ENCODE data around the gene CT45A5.
"Not testable (repeated sequence)": the region's sequence is repeated elsewhere in the genome, so short reads cannot be mapped to it uniquely, and the experiment has no call there.

The CT45A5 gene, protein sequence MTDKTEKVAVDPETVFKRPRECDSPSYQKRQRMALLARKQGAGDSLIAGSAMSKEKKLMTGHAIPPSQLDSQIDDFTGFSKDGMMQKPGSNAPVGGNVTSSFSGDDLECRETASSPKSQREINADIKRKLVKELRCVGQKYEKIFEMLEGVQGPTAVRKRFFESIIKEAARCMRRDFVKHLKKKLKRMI

DNA sequence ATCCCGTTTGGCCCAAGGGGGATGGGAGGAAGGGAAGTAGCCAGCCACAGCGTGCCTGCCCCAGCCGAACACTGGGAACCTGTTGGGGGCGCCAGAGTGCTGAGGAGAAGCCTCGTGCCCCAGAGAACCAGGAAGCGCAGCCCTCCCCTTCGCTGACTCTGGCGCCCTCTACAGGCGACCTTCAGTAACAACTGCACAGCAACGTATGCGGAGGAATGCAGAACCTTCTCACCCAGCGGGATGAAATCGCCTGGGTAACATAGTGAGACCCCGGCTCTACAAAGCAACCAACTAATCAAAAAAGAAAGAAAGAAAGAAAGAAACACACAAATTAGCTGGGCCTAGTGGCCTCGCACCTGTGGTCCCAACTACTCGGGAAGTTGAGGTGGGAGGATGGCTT lies at the start of gene CT45A5:
Gene CT45A5 (minus strand): TSS at position 101 of the 400 bp plus-strand sequence. CDS start 3,774 bp downstream, outside the sequence.
- not testable (repeated sequence) for DNase-seq

- DNase-seq = not testable (repeated sequence)
Observed at GRCh38 chrX:135819912-135820311, 34.6 kb upstream of the CT45A5 start, which contains the start of gene CT45A2. Gene CT45A2, minus strand, starts transcription at chrX:135820012. Its CDS starts 3,747 bp downstream, at chrX:135816265.

DNA sequence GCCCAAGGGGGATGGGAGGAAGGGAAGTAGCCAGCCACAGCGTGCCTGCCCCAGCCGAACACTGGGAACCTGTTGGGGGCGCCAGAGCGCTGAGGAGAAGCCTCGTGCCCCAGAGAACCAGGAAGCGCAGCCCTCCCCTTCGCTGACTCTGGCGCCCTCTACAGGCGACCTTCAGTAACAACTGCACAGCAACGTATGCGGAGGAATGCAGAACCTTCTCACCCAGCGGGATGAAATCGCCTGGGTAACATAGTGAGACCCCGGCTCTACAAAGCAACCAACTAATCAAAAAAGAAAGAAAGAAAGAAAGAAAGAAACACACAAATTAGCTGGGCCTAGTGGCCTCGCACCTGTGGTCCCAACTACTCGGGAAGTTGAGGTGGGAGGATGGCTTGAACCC lies 17.4 kb upstream of the CT45A5 start, which contains the start of gene CT45A6:
Gene CT45A6 (minus strand): TSS at position 101 of the 400 bp plus-strand sequence. CDS start 3,794 bp downstream, outside the sequence.
- not testable (repeated sequence) for DNase-seq

- DNase-seq = not testable (repeated sequence)
Observed at GRCh38 chrX:135768091-135768490, 17.2 kb downstream of the CT45A5 start, which contains the start of gene CT45A3. Gene CT45A3, minus strand, starts transcription at chrX:135768191. Its CDS starts 3,747 bp downstream, at chrX:135764444.

DNA sequence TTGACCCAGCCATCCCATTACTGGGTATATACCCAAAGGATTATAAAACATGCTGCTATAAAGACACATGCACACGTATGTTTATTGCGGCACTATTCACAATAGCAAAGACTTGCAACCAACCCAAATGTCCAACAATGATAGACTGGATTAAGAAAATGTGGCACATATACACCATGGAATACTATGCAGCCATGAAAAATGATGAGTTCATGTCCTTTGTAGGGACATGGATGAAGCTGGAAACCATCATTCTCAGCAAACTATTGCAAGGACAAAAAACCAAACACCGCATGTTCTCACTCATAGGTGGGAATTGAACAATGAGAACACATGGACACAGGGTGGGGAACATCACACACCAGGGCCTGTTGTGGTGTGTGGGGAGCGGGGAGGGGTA lies 40.6 kb downstream of the CT45A5 start:
- DNase-seq = not testable (repeated sequence)

- no peak for DNase-seq
Observed at GRCh38 chrX:135741192-135741715, 44.0 kb downstream of the CT45A5 start.

DNA sequence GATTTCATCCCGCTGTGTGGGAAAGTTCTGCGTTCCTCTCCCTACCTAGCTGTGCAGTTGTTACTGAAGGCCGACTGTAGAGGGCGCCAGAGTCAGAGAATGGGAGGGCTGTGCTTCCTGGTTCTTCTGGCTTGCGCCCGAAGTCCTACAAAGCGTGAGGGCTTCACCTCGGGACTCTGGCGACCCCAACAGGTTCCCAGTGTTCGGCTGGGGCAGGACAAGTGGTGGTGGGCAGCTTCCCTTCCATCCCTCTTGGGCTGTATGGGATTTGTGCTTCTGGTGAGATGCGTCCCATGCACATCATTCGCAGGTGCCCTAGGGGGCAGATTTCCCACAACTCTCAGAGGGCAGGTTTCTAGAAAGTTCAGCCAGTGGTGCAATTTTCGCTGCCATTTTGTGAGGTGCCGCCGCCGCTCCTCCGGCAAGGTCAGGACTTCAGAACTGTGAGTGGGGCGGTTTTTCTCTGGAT lies 44.6 kb downstream of the CT45A5 start:
- DNase-seq = no peak

GRCh38 chrX:135737366-135738071 lies 47.8 kb downstream of the CT45A5 start:
- no peak for DNase-seq

DNA sequence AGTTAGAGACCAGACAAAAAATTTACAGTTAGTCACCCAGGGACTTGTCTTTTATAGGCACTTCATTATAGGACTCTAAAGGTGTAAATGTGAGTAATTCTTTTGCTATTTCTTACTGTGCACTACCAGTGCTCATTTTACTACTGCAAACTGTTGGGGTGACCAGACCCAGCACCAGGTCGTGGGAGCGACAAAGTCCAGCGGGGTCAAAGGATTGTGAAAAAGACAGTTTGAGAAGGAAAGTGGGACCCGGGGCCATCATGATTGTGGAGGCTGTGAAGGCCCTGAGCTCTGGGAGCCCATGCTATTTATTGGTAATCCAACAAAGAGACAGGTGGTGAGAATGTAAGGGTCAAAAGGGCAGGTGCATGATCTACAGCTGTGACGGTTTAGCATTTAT lies 50.6 kb downstream of the CT45A5 start:
- not testable (repeated sequence) for DNase-seq

All from NK-92 treated with Interleukin-12 subunit alpha and Interleukin-12 subunit beta, amount 100 ng/mL, for 24 hours (cell line).